GM12878 (cell line): Measurements from ENCODE around the gene AFF1. TPM values are rescaled to one million over a fixed set of nuclear protein-coding genes. Genes with fewer than 3 reads are reported as not detected.

ENCODE experiments used
- CHD2 ChIP-seq: IDR thresholded peaks from 2 replicates; pipeline ENCODE4 v1.6.1; 2011; ENCODE audit warnings: low read depth, low read length, improper control_type of control experiment, borderline replicate concordance
- CHD4 ChIP-seq: fragments of 200-600 bp; sonication (generic); IDR thresholded peaks from 2 replicates; pipeline ENCODE4 v1.6.1; 2016; ENCODE audit warnings: mild to moderate bottlenecking
- IKZF1 ChIP-seq: fragments of 450-650 bp; conservative IDR thresholded peaks from 2 replicates; pipeline ENCODE4 v1.6.1; 2017; ENCODE audit warnings: antibody characterized with exemption, mild to moderate bottlenecking
- LARP7 ChIP-seq: fragments of 450-650 bp; IDR thresholded peaks from 2 replicates; pipeline ENCODE4 v1.6.1; 2017; ENCODE audit warnings: mild to moderate bottlenecking
- MTA2 ChIP-seq: fragments of 450-650 bp; IDR thresholded peaks from 2 replicates; pipeline ENCODE4 v1.6.1; 2016; ENCODE audit warnings: low read depth, mild to moderate bottlenecking, moderate library complexity
- NFIC ChIP-seq: IDR thresholded peaks from 2 replicates; pipeline ENCODE4 v1.6.1; 2012; ENCODE audit warnings: low read depth, mild to moderate bottlenecking, inconsistent platforms, low read length, moderate library complexity
- NFYB ChIP-seq: IDR thresholded peaks from 2 replicates; pipeline ENCODE4 v1.6.1; 2011; ENCODE audit warnings: low read depth, mild to moderate bottlenecking, low read length, improper control_type of control experiment, moderate library complexity; ENCODE audit not compliant: insufficient read depth
- PAX5 ChIP-seq: IDR thresholded peaks from 2 replicates; pipeline ENCODE4 v1.6.1; 2011; ENCODE audit warnings: low read depth, low read length, borderline replicate concordance
- PML ChIP-seq: IDR thresholded peaks from 2 replicates; pipeline ENCODE4 v1.6.1; 2012; ENCODE audit warnings: low read length, inconsistent platforms
- polyA plus RNA-seq, 11 experiments: library from polyadenylated mRNA; depleted of rRNA in 4 of 11; unstranded in 6 of 11; stranded (reverse) in 5 of 11; fragments of >200 nt; fragmentation: Nextera tagmentation in 4 of 11; fragmentation: Illumina TruSeq in 1 of 11; extraction: Ambion mirVana in 4 of 11; extraction: Trizol in 1 of 11; gene quantifications; 1 replicate in 1 of 11; 2 replicates in 10 of 11; pipeline versions ENCODE4 v1.2.1 to v1.2.3, GENCODE V29; 2011 to 2016; ENCODE audit warnings: inconsistent platforms in 2 of 11, missing spikeins in 2 of 11, low read depth in 1 of 11
- total RNA-seq, 4 experiments: library from RNA; depleted of rRNA in 3 of 4; stranded (reverse); fragments of >200 nt in 3 of 4; fragmentation: Illumina TruSeq in 1 of 4; extraction: Trizol in 1 of 4; gene quantifications; 2 replicates each; pipeline versions ENCODE4 v1.2.1 to v1.2.3, GENCODE V29; 2013 to 2021
- TF ChIP-seq, protein P1 (sequence below): fragments of 450-650 bp; IDR thresholded peaks from 2 replicates; pipeline ENCODE4 v1.6.1; 2017; ENCODE audit warnings: mild to moderate bottlenecking

Gene AFF1
- total and polyA plus RNA-seq, 10 of the 15 experiments (the other 5 are each of a cell fraction or from before 2014, with no cell fraction given), result 3.5 to 56.1 (median 21.5) TPM

DNA sequence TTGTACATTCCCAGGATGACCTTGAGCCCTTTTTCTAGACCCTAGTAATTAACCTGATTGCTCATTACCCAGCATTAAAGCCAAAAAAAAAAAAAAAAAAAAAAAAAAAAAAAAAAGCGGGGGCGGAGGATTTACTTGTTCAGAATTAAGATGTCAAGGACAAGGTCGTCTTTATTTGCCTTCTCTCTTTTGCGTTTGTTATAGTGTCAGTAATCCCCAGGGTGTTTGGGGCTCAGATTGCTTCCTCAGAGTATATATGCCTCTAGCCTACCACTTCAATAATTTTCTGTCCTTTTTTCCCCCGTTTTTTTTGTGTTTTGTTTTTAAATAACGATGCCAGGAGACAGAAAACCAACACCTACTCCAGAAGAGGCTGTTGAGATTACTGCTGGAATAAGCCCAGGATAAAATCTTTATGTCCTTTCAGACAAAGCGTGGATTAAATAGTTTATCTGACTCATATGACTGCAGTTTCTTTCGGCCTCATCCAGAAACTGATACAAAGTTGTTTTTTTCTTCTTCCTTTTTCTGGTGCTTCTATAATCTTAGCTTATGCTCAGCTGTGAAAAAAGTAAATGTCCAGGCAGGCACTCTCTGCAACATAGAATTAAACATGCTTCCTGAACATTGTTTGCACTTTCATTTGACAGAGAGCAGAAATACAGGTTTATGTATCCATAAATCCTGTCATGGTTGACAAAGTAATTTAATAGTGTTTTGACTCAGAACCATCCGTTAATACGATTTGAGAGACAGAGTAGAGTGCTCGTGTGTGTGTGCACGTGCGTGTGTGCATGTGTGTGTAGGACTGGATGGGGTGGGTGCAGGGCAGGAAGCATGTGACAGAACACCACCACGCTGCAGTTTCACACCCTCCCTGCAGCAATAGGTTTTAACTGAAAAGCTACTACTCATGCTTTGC is 138.6 kb downstream of the AFF1 start (continued):
- TF ChIP-seq MTA2 (no peak), IKZF1 (peak; percentile 68; the same call in 1 of the 2 replicates), CHD2 (peak; percentile 88), NFIC (peak; percentile 85), PML (peak; percentile 82), CHD4 (no peak), PAX5 (peak; percentile 57; the same call in 1 of the 2 replicates), LARP7 (no peak), NFYB (no peak)
- TF ChIP-seq, protein P1, sequence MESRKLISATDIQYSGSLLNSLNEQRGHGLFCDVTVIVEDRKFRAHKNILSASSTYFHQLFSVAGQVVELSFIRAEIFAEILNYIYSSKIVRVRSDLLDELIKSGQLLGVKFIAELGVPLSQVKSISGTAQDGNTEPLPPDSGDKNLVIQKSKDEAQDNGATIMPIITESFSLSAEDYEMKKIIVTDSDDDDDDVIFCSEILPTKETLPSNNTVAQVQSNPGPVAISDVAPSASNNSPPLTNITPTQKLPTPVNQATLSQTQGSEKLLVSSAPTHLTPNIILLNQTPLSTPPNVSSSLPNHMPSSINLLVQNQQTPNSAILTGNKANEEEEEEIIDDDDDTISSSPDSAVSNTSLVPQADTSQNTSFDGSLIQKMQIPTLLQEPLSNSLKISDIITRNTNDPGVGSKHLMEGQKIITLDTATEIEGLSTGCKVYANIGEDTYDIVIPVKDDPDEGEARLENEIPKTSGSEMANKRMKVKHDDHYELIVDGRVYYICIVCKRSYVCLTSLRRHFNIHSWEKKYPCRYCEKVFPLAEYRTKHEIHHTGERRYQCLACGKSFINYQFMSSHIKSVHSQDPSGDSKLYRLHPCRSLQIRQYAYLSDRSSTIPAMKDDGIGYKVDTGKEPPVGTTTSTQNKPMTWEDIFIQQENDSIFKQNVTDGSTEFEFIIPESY, result no peak
